Smooth muscle cell (in vitro differentiated cells): ENCODE data around the gene MPPED1. TPM values are rescaled to one million over a fixed set of nuclear protein-coding genes. Genes with fewer than 3 reads are reported as not detected.

ENCODE experiments used
- DNase-seq: peaks from one replicate; lab custom pipeline; 2025; ENCODE audit not compliant: unreplicated experiment; lab: John Stamatoyannopoulos, UW
- H2AFZ ChIP-seq: fragments of 200-600 bp; sonication (generic); 2 replicates; pipeline ENCODE4 v1.6.0; 2016; ENCODE audit warnings: antibody characterized with exemption, low read depth, mild to moderate bottlenecking
- H3F3A ChIP-seq: fragments of 200-600 bp; sonication (generic); 2 replicates; pipeline ENCODE4 v1.6.0; 2017; ENCODE audit warnings: antibody characterized with exemption, low read depth
- H3K27ac ChIP-seq: fragments of 200-600 bp; sonication (generic); 2 replicates; pipeline ENCODE4 v1.5.1; 2016; ENCODE audit warnings: low read depth, mild to moderate bottlenecking
- H3K27me3 ChIP-seq: fragments of 200-600 bp; sonication (generic); 2 replicates; pipeline ENCODE4 v1.6.1; 2016; ENCODE audit warnings: low read depth, mild to moderate bottlenecking
- H3K36me3 ChIP-seq: fragments of 200-600 bp; sonication (generic); 2 replicates; pipeline ENCODE4 v1.5.1; 2016; ENCODE audit warnings: low read depth
- H3K4me1 ChIP-seq: fragments of 200-600 bp; sonication (generic); 2 replicates; pipeline ENCODE4 v1.5.1; 2016; ENCODE audit warnings: low read depth
- H3K4me2 ChIP-seq: fragments of 200-600 bp; sonication (generic); 2 replicates; pipeline ENCODE4 v1.6.0; 2016; ENCODE audit warnings: mild to moderate bottlenecking
- H3K4me3 ChIP-seq: fragments of 200-600 bp; sonication (generic); 2 replicates; pipeline ENCODE4 v1.5.1; 2016; ENCODE audit warnings: mild to moderate bottlenecking
- H3K79me2 ChIP-seq: fragments of 200-600 bp; sonication (generic); 2 replicates; pipeline ENCODE4 v1.6.0; 2016; ENCODE audit warnings: low read depth, mild to moderate bottlenecking
- H3K9ac ChIP-seq: fragments of 200-600 bp; sonication (generic); 2 replicates; pipeline ENCODE4 v1.6.0; 2016; ENCODE audit warnings: low read depth
- H3K9me3 ChIP-seq: fragments of 200-600 bp; sonication (generic); replicated peaks from 2 replicates; pipeline ENCODE4 v1.5.1; 2016; ENCODE audit warnings: low read depth
- H4K20me1 ChIP-seq: fragments of 200-600 bp; sonication (generic); 2 replicates; pipeline ENCODE4 v1.6.0; 2016; ENCODE audit warnings: low read depth
- CTCF ChIP-seq: fragments of 200-600 bp; sonication (generic); IDR thresholded peaks from 2 replicates; pipeline ENCODE4 v1.5.1; 2017; ENCODE audit warnings: borderline replicate concordance, mild to moderate bottlenecking, antibody characterized with exemption; ENCODE audit not compliant: insufficient read depth, poor library complexity, severe bottlenecking
- WGBS: methylation state at CpG from one replicate; pipeline ENCODE4 v1.1.7; 2016; ENCODE audit warnings: low lambda C conversion rate; 5-methylcytosine and 5-hydroxymethylcytosine counted together
- polyA plus RNA-seq: library from polyadenylated mRNA; unstranded; fragments of >200 nt; fragmentation: Nextera tagmentation; extraction: Ambion mirVana; gene quantifications from 2 replicates; pipeline ENCODE4 v1.2.1, GENCODE V29; 2016
- total RNA-seq: library from RNA; depleted of rRNA; stranded (reverse); fragments of >200 nt; gene quantifications from 2 replicates; pipeline ENCODE4 v1.2.3, GENCODE V29; 2014

The MPPED1 gene
- total and polyA plus RNA-seq, 2 experiments from 2014 or later = not detected

- Histone ChIP-seq H4K20me1 (no peaks in the 10 kb centered on the region), H3K4me3 (no peak overlapping the region), H3K4me2 (no peak overlapping the region), H3F3A (no peaks in the 10 kb centered on the region), H3K4me1 (no peaks in the 10 kb centered on the region), H3K27me3 (peaks cover 3% of the 10 kb centered on the region), H3K27ac (no peak overlapping the region), H3K79me2 (no peaks in the 10 kb centered on the region), H2AFZ (no peak overlapping the region), H3K9ac (no peak overlapping the region), H3K36me3 (no peaks in the 10 kb centered on the region), H3K9me3 (no peaks in the 10 kb centered on the region)
- WGBS = 67% methylated on average over 4 of the region's 4 CpGs
- DNase-seq = no peak
- no peak for TF ChIP-seq CTCF
Observed at GRCh38 chr22:43540529-43540923, 128.7 kb downstream of the MPPED1 start.

- no peak overlapping the region for H3K4me2 ChIP-seq
- H3K4me1 ChIP-seq = no peaks in the 10 kb centered on the region
- H3K9me3 ChIP-seq = no peaks in the 10 kb centered on the region
- no peaks in the 10 kb centered on the region for H3K79me2 ChIP-seq
- no peak overlapping the region for H3K4me3 ChIP-seq
- no peaks in the 10 kb centered on the region for H4K20me1 ChIP-seq
- no peak for TF ChIP-seq CTCF
- DNase-seq = no peak
- no peak overlapping the region for H3K27ac ChIP-seq
- peaks cover 3% of the 10 kb centered on the region for H3K27me3 ChIP-seq
- no peaks in the 10 kb centered on the region for H3F3A ChIP-seq
- no peak overlapping the region for H3K9ac ChIP-seq
- WGBS = 91% methylated on average over 6 of the region's 6 CpGs
- no peak overlapping the region for H2AFZ ChIP-seq
- no peaks in the 10 kb centered on the region for H3K36me3 ChIP-seq
Observed at GRCh38 chr22:43541022-43541421, 129.2 kb downstream of the MPPED1 start.

- no peak overlapping the region for H3K4me2 ChIP-seq
- peaks cover 3% of the 10 kb centered on the region for H3K27me3 ChIP-seq
- H3K9ac ChIP-seq = no peak overlapping the region
- H2AFZ ChIP-seq = no peak overlapping the region
- no peaks in the 10 kb centered on the region for H4K20me1 ChIP-seq
- WGBS = 91% methylated on average over 18 of the region's 18 CpGs
- no peaks in the 10 kb centered on the region for H3K36me3 ChIP-seq
- TF ChIP-seq CTCF = no peak
- no peak overlapping the region for H3K4me3 ChIP-seq
- no peaks in the 10 kb centered on the region for H3K79me2 ChIP-seq
- no peak overlapping the region for H3K27ac ChIP-seq
- H3F3A ChIP-seq = no peaks in the 10 kb centered on the region
- H3K4me1 ChIP-seq = no peaks in the 10 kb centered on the region
- DNase-seq = no peak
- no peaks in the 10 kb centered on the region for H3K9me3 ChIP-seq
Observed at GRCh38 chr22:43541462-43542407, 129.9 kb downstream of the MPPED1 start.
